ENCODE measurements around the gene KHNYN.
A peak's percentile ranks its signal among the peaks of the same experiment; 100 is the strongest.

The KHNYN gene

GRCh38 chr14:24422694-24423601 is 6.8 kb upstream of the KHNYN start:
- DNase-seq (ENCODE audit: low read depth) = no peak

GRCh38 chr14:24425704-24426103 is 4.0 kb upstream of the KHNYN start:
- no peak for DNase-seq (ENCODE audit: low read depth)

- DNase-seq (ENCODE audit: low read depth) = no peak
Measured at GRCh38 chr14:24426150-24426911, 3.4 kb upstream of the KHNYN start.

- DNase-seq (ENCODE audit: low read depth) = no peak
Measured at GRCh38 chr14:24426912-24427536, 2.7 kb upstream of the KHNYN start.

- no peak for DNase-seq (ENCODE audit: low read depth)
Measured at GRCh38 chr14:24427537-24428508, 1.9 kb upstream of the KHNYN start.

GRCh38 chr14:24428628-24429394 is 943 bp upstream of the KHNYN start:
- no peak for DNase-seq (ENCODE audit: low read depth)

GRCh38 chr14:24430143-24430681 is 458 bp downstream of the KHNYN start:
- no peak for DNase-seq (ENCODE audit: low read depth)

- peak; percentile 32 for DNase-seq (ENCODE audit: low read depth)
Measured at GRCh38 chr14:24430682-24431568, 1.2 kb downstream of the KHNYN start.

- DNase-seq (ENCODE audit: low read depth) = peak; percentile 85
Measured at GRCh38 chr14:24431569-24432258, 2.0 kb downstream of the KHNYN start.

GRCh38 chr14:24432259-24433131 is 2.7 kb downstream of the KHNYN start:
- DNase-seq (ENCODE audit: low read depth) = no peak

- no peak for DNase-seq (ENCODE audit: low read depth)
Measured at GRCh38 chr14:24434036-24434435, 4.3 kb downstream of the KHNYN start.

GRCh38 chr14:24434676-24435075 is 4.9 kb downstream of the KHNYN start:
- no peak for DNase-seq (ENCODE audit: low read depth)

- DNase-seq (ENCODE audit: low read depth) = no peak
Measured at GRCh38 chr14:24435192-24435810, 5.5 kb downstream of the KHNYN start.

GRCh38 chr14:24435998-24436354 is 6.2 kb downstream of the KHNYN start:
- DNase-seq (ENCODE audit: low read depth) = no peak

- DNase-seq (ENCODE audit: low read depth) = no peak
Measured at GRCh38 chr14:24436355-24437019, 6.7 kb downstream of the KHNYN start.

GRCh38 chr14:24437020-24437735 is 7.4 kb downstream of the KHNYN start:
- no peak for DNase-seq (ENCODE audit: low read depth)
